ENCODE data around the gene HLA-DPA1.
A peak's percentile ranks its signal among the peaks of the same experiment; 100 is the strongest.
"Not testable (repeated sequence)": the region's sequence is repeated elsewhere in the genome, so short reads cannot be mapped to it uniquely, and the experiment has no call there.

HLA-DPA1 gene

GRCh38 chr6:33073431-33073871 lies at the start of gene HLA-DPA1:
Gene HLA-DPA1, minus strand, starts transcription at chr6:33073649.
- DNase-seq: no peak

GRCh38 chr6:33123181-33123580 lies 49.7 kb upstream of the HLA-DPA1 start:
- DNase-seq: no peak

GRCh38 chr6:33120001-33120400 lies 46.6 kb upstream of the HLA-DPA1 start:
- no peak for DNase-seq

- DNase-seq: no peak
Measured at GRCh38 chr6:33118525-33119123, 45.2 kb upstream of the HLA-DPA1 start.

- DNase-seq: no peak
Measured at GRCh38 chr6:33117811-33118277, 44.4 kb upstream of the HLA-DPA1 start.

- peak; percentile 61 for DNase-seq
Measured at GRCh38 chr6:33116841-33117711, 43.6 kb upstream of the HLA-DPA1 start.

GRCh38 chr6:33116417-33116816 lies 43.0 kb upstream of the HLA-DPA1 start:
- no peak for DNase-seq

GRCh38 chr6:33114406-33114805 lies 41.0 kb upstream of the HLA-DPA1 start:
- DNase-seq: no peak

- DNase-seq: no peak
Measured at GRCh38 chr6:33113755-33114154, 40.3 kb upstream of the HLA-DPA1 start.

GRCh38 chr6:33112148-33112547 lies 38.7 kb upstream of the HLA-DPA1 start:
- no peak for DNase-seq

GRCh38 chr6:33108307-33108706 lies 34.9 kb upstream of the HLA-DPA1 start:
- DNase-seq: no peak

GRCh38 chr6:33107641-33108040 lies 34.2 kb upstream of the HLA-DPA1 start:
- no peak for DNase-seq

GRCh38 chr6:33105916-33106871 lies 32.7 kb upstream of the HLA-DPA1 start:
- DNase-seq: no peak

GRCh38 chr6:33105386-33105785 lies 31.9 kb upstream of the HLA-DPA1 start:
- DNase-seq: no peak

GRCh38 chr6:33104887-33105286 lies 31.4 kb upstream of the HLA-DPA1 start:
- DNase-seq: no peak

- DNase-seq: no peak
Measured at GRCh38 chr6:33103776-33104175, 30.3 kb upstream of the HLA-DPA1 start.

GRCh38 chr6:33101121-33101737 lies 27.8 kb upstream of the HLA-DPA1 start:
- not testable (repeated sequence) for DNase-seq

- no peak for DNase-seq
Measured at GRCh38 chr6:33095681-33096080, 22.2 kb upstream of the HLA-DPA1 start.

- DNase-seq: no peak
Measured at GRCh38 chr6:33093855-33094254, 20.4 kb upstream of the HLA-DPA1 start.

GRCh38 chr6:33092385-33092784 lies 18.9 kb upstream of the HLA-DPA1 start:
- no peak for DNase-seq

- DNase-seq: peak; percentile 84
Measured at GRCh38 chr6:33091957-33092356, 18.5 kb upstream of the HLA-DPA1 start.

GRCh38 chr6:33088931-33089620 lies 15.6 kb upstream of the HLA-DPA1 start:
- DNase-seq: no peak
